ENCODE data around the gene NEUROD6. TPM values are rescaled to one million over a fixed set of nuclear protein-coding genes. Genes with fewer than 3 reads are reported as not detected.

NEUROD6 gene
- total and polyA plus RNA-seq, 10 donors = not detected

DNA sequence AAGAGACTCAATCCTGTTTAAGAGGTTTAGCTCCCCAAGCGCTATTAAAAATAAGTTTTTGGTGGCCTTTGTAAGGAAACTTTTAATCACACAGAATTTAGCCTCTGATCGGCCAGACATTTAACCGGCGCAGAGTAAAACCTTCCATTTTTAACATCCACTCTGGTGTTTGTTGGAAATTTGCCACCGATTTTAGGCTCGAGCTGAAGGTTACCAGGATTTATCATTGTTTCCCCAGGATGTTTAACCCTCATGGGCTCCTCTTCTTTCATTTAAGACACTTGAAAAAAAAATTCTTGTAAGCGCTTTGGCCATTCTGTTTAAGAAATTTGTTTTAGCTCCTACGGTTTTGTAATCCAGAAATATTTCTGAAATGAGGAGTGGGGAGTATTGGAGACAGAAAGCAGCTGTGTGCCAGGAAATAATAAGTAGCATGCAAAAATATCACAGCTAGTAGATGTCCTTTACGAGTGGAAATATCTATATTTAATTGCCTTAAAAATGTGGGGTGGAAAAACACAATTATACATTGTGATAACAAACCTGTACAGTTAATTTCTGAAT, 3.4 kb downstream of the NEUROD6 start:
- TF ChIP-seq POLR2A (IDR thresholded peaks at IDR 0.05) (no peak), POLR2AphosphoS5 (IDR thresholded peaks at IDR 0.05) (no peak)
- TF ChIP-seq, protein P1, sequence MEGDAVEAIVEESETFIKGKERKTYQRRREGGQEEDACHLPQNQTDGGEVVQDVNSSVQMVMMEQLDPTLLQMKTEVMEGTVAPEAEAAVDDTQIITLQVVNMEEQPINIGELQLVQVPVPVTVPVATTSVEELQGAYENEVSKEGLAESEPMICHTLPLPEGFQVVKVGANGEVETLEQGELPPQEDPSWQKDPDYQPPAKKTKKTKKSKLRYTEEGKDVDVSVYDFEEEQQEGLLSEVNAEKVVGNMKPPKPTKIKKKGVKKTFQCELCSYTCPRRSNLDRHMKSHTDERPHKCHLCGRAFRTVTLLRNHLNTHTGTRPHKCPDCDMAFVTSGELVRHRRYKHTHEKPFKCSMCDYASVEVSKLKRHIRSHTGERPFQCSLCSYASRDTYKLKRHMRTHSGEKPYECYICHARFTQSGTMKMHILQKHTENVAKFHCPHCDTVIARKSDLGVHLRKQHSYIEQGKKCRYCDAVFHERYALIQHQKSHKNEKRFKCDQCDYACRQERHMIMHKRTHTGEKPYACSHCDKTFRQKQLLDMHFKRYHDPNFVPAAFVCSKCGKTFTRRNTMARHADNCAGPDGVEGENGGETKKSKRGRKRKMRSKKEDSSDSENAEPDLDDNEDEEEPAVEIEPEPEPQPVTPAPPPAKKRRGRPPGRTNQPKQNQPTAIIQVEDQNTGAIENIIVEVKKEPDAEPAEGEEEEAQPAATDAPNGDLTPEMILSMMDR (IDR thresholded peaks at IDR 0.05 in 8 of 11, conservative IDR thresholded peaks at IDR 0.05 in 3 of 11) = no peak
- no peaks in the 10 kb centered on the region for H3K36me3 ChIP-seq
- no peak for DNase-seq
- H3K4me1 ChIP-seq = peaks cover 0 to 14% (median 2%) of the 10 kb centered on the region in 6 donors
- 61 to 65% (median 62%) methylated on average over 9 of the region's 9 CpGs for WGBS, 5 donors
- intact Hi-C loops (cut with DNase I; ENCODE audit: low total_unique reads) = no loop called here
- H3K9me3 ChIP-seq = peaks cover 0 to 3% (median 0%) of the 10 kb centered on the region in 8 donors
- peak overlapping the region in 2 of 8 donors; percentile 13 to 22 for H3K4me3 ChIP-seq
- H3K27me3 ChIP-seq (replicated peaks in 1 of 7) = peaks cover 0 to 46% (median 24%) of the 10 kb centered on the region in 7 donors
- H3K27ac ChIP-seq = no peak overlapping the region

DNA sequence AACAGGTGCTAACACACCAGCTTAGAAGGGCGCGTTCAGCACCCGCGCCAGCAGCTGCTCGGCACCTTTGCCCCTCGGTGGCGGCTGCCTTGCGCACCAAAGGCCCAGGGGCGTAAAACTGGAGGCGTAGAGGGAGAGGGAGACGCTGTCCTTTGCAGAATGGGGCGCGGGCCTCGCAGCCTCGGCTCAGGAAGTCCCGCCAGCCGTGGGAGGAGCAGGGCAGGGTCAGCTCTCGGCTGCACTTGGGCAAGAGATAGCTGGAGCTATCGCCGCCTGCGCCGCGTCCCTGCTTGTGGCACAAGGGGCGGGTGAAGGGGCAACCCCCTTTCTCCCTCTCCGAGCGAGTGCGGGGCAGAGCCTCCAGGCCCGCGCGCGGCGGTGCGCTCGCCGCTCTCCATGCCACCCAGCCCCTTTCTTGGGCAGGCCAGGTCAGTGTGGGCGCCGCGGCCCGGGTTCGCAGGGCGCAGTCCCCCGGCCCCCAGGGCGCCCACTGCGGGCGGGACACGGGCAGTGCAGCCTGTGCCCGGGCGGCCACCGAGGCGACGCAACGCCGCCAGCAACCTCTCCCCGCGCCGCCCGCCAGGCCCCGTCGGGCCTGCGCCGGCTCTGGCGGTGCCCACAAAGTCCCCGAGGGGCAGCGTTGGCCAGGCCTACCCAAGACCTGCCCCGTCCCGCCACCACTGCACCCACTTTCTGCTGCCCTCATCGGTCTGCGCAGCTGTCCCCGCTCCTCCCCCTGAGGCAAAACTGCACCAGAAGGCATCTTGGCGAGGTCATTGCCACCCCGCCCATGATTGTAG, 4.1 kb downstream of the NEUROD6 start:
- no peak for DNase-seq
- peak overlapping the region in 2 of 8 donors; percentile 13 to 22 for H3K4me3 ChIP-seq

DNA sequence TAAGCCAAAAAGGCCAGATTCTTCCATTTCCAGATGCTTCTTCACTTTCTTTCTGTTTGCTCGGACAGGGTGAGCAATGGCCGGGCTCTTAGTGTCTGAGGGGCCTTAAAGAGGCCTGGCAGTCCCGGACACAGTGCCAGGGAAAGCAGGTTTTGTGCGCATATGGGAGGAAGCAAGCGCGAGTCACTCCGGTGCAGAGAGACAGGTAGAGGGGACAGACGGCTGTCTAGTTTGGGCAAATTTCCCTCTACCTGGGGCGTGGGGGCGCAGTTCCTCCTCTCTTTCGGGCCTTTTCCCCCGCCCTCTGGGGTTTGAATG, 4.7 kb downstream of the NEUROD6 start:
- Histone ChIP-seq H3K4me1 (peaks cover 0 to 14% (median 2%) of the 10 kb centered on the region in 6 donors), H3K4me3 (peak overlapping the region in 1 of 8 donors; percentile 13), H3K27me3 (replicated peaks in 1 of 7) (peaks cover 0 to 46% (median 24%) of the 10 kb centered on the region in 7 donors), H3K9me3 (peaks cover 0 to 3% (median 0%) of the 10 kb centered on the region in 8 donors), H3K36me3 (no peaks in the 10 kb centered on the region), H3K27ac (no peak overlapping the region)
- no peak for TF ChIP-seq POLR2AphosphoS5 (IDR thresholded peaks at IDR 0.05)
- TF ChIP-seq, protein P1 (IDR thresholded peaks at IDR 0.05 in 8 of 11, conservative IDR thresholded peaks at IDR 0.05 in 3 of 11) = no peak
- TF ChIP-seq POLR2A (IDR thresholded peaks at IDR 0.05) = no peak
- DNase-seq = no peak
- WGBS, 5 donors = 10 to 23% (median 20%) methylated on average over 11 to 12 of the region's 12 CpGs
- intact Hi-C loops (cut with DNase I; ENCODE audit: low total_unique reads) = no loop called here

More for the DNA sequence above, 4.1 kb downstream of the NEUROD6 start:
- 11 to 16% (median 13%) methylated on average over 20 to 71 of the region's 71 CpGs for WGBS, 5 donors
- TF ChIP-seq POLR2A (IDR thresholded peaks at IDR 0.05) (no peak), POLR2AphosphoS5 (IDR thresholded peaks at IDR 0.05) (no peak)
- TF ChIP-seq, protein P1 (IDR thresholded peaks at IDR 0.05 in 8 of 11, conservative IDR thresholded peaks at IDR 0.05 in 3 of 11) = no peak
- Histone ChIP-seq H3K27ac (no peak overlapping the region), H3K4me1 (peaks cover 0 to 14% (median 2%) of the 10 kb centered on the region in 6 donors), H3K27me3 (replicated peaks in 1 of 7) (peaks cover 0 to 46% (median 24%) of the 10 kb centered on the region in 7 donors), H3K9me3 (peaks cover 0 to 3% (median 0%) of the 10 kb centered on the region in 8 donors), H3K36me3 (no peaks in the 10 kb centered on the region)
- intact Hi-C loops (cut with DNase I; ENCODE audit: low total_unique reads) = no loop called here
